Measurements from ENCODE around the gene AGK.

- TF ChIP-seq POLR2A (IDR thresholded peaks at IDR 0.05) (no peak), CTCF (IDR thresholded peaks at IDR 0.05) (no peak)
These were observed 35.3 kb upstream of the AGK start for GRCh38 chr7:141515941-141516340.
